Astrocyte of the cerebellum (primary cell): ENCODE data around the gene RBM28.

ENCODE experiments used
- DNase-seq: peaks from one replicate; pipeline ENCODE4 v3.0.0-alpha.2; 2011; ENCODE audit warnings: low read depth
- H3K4me3 ChIP-seq: 2 replicates; pipeline ENCODE4 v1.5.1; 2011; ENCODE audit warnings: mild to moderate bottlenecking, low read depth, low read length, moderate library complexity
- in situ Hi-C: cut with HindIII; loops from 2 replicates; pipeline ENCODE4 v1.10.0; 2017; ENCODE audit warnings: low sequenced_read_pairs
- TF ChIP-seq, protein P1 (sequence below): IDR thresholded peaks from 2 replicates; pipeline ENCODE4 v1.5.1; 2012; ENCODE audit warnings: low read length, low read depth, moderate library complexity, mild to moderate bottlenecking; ENCODE audit errors: missing control alignments

Gene RBM28, protein sequence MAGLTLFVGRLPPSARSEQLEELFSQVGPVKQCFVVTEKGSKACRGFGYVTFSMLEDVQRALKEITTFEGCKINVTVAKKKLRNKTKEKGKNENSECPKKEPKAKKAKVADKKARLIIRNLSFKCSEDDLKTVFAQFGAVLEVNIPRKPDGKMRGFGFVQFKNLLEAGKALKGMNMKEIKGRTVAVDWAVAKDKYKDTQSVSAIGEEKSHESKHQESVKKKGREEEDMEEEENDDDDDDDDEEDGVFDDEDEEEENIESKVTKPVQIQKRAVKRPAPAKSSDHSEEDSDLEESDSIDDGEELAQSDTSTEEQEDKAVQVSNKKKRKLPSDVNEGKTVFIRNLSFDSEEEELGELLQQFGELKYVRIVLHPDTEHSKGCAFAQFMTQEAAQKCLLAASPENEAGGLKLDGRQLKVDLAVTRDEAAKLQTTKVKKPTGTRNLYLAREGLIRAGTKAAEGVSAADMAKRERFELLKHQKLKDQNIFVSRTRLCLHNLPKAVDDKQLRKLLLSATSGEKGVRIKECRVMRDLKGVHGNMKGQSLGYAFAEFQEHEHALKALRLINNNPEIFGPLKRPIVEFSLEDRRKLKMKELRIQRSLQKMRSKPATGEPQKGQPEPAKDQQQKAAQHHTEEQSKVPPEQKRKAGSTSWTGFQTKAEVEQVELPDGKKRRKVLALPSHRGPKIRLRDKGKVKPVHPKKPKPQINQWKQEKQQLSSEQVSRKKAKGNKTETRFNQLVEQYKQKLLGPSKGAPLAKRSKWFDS

GRCh38 chr7:128343554-128344430 lies at the start of gene RBM28:
RBM28 (minus strand) TSS chr7:128343908; CDS start chr7:128343793, 115 bp downstream.
- H3K4me3 ChIP-seq = peak within 1 kb of the TSS; percentile 77

GRCh38 chr7:128392446-128393327 lies 49.0 kb upstream of the RBM28 start:
- H3K4me3 ChIP-seq = no peak overlapping the region
- DNase-seq = no peak
- TF ChIP-seq, protein P1, sequence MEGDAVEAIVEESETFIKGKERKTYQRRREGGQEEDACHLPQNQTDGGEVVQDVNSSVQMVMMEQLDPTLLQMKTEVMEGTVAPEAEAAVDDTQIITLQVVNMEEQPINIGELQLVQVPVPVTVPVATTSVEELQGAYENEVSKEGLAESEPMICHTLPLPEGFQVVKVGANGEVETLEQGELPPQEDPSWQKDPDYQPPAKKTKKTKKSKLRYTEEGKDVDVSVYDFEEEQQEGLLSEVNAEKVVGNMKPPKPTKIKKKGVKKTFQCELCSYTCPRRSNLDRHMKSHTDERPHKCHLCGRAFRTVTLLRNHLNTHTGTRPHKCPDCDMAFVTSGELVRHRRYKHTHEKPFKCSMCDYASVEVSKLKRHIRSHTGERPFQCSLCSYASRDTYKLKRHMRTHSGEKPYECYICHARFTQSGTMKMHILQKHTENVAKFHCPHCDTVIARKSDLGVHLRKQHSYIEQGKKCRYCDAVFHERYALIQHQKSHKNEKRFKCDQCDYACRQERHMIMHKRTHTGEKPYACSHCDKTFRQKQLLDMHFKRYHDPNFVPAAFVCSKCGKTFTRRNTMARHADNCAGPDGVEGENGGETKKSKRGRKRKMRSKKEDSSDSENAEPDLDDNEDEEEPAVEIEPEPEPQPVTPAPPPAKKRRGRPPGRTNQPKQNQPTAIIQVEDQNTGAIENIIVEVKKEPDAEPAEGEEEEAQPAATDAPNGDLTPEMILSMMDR = no peak
- in situ Hi-C loops = no loop called here

More at GRCh38 chr7:128343554-128344430, at the start of gene RBM28:
- TF ChIP-seq, protein P1 = no peak
- DNase-seq = peak; percentile 83
- in situ Hi-C loops = no loop called here

DNA sequence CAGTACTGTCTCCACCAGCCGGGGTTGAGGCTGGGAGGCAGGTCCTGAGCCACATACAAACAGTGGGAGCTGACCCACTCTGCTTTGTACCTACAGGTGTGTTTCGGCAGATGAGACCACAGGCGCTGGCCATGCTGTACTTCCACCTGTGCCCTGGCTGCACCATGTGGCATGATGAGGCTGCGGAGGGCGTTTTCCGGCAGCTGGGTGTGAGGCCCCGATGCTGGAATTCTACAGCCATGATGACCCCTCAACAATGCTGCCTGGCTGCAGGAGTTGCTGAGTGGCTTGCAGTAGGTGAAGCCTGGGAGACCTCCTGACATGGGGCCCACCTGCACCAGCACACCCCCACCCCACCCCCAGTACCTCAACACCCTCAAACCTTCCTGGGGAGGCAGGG lies 48.1 kb upstream of the RBM28 start:
- no peak overlapping the region for H3K4me3 ChIP-seq
- DNase-seq = no peak
- in situ Hi-C loops = no loop called here
- TF ChIP-seq, protein P1 = no peak

GRCh38 chr7:128390871-128391565 lies 47.3 kb upstream of the RBM28 start:
- H3K4me3 ChIP-seq = no peak overlapping the region
- TF ChIP-seq, protein P1 = no peak
- no peak for DNase-seq
- in situ Hi-C loops = no loop called here

DNA sequence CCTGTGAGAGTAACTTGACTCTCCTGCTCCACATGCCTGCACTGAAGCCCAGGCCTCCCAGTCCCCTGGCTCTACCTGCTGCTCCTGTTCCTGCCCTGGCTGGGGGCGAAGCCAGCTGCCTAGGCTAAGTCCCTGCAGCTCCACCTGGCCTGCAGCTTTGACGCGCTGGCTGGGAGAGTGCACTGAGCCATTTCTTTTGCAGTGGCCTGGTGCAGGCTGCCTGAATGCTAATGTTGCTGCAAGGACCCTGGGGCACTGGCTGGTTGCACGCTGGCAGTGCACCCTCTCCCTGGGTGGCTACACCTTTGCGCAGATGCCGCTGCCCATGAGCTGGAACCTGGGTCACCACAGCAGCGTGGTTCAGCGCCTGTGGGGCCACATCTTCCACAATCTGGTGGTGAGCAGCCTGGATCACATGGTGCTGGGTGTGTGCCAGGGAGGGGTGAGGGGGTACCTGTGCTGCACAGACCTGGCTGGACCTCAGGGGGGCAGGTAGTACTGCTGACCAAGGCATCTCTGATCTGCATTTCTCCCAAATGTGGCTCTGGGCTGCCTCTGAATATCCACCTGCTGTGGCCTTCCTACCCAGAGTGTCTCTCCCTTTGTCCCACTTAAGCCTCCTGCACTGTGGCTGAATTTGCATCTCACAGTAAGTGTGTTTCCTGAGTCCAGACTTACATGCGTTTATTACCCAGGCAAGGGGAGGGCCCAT lies 46.1 kb upstream of the RBM28 start:
- in situ Hi-C loops = no loop called here
- TF ChIP-seq, protein P1 = no peak
- DNase-seq = no peak
- H3K4me3 ChIP-seq = no peak overlapping the region
